K562 (cell line): ENCODE data around the gene PET100. TPM values are rescaled to one million over a fixed set of nuclear protein-coding genes. Genes with fewer than 3 reads are reported as not detected.
A peak's percentile ranks its signal among the peaks of the same experiment; 100 is the strongest.

Experiments used
- ARHGAP35 ChIP-seq: fragments of 450-650 bp; IDR thresholded peaks from 2 replicates; pipeline ENCODE4 v1.6.1; 2018; ENCODE audit not compliant: partially characterized antibody
- CHD4 ChIP-seq: fragments of 200-600 bp; sonication (generic); IDR thresholded peaks from 3 replicates; pipeline ENCODE4 v1.6.1; 2012; ENCODE audit warnings: low read depth, mild to moderate bottlenecking, mixed read lengths, low read length, inconsistent platforms; ENCODE audit not compliant: insufficient read depth, insufficient replicate concordance, poor library complexity, severe bottlenecking
- ELF2 ChIP-seq: fragments of 250-450 bp; sonication (Bioruptor Pico); IDR thresholded peaks from 2 replicates; pipeline ENCODE4 v1.5.0; 2021; ENCODE audit warnings: mild to moderate bottlenecking
- GABPA ChIP-seq: fragments of 200-800 bp; sonication (Bioruptor generic); conservative IDR thresholded peaks from 2 replicates; pipeline ENCODE4 v1.6.1; 2016; ENCODE audit warnings: low read depth, missing genetic modification characterization, missing compliant biosample characterization
- GATAD2A ChIP-seq: fragments of 450-650 bp; IDR thresholded peaks from 2 replicates; pipeline ENCODE4 v1.6.1; 2017
- GTF2E2 ChIP-seq: fragments of 200-800 bp; sonication (Bioruptor generic); IDR thresholded peaks from 2 replicates; pipeline ENCODE4 v1.6.1; 2016; ENCODE audit warnings: missing genetic modification characterization, missing compliant biosample characterization
- HMGN3 ChIP-seq: IDR thresholded peaks from 2 replicates; pipeline ENCODE4 v1.6.1; 2011; ENCODE audit warnings: borderline replicate concordance, low read depth, mild to moderate bottlenecking, mixed read lengths, low read length; ENCODE audit not compliant: insufficient read length; ENCODE audit errors: extremely low read depth
- HNRNPUL1 ChIP-seq: fragments of 200-400 bp; formaldehyde crosslinking; IDR thresholded peaks from 2 replicates; pipeline ENCODE4 v1.6.1; 2017; ENCODE audit warnings: low read length
- HOXB6 ChIP-seq: fragments of 250-450 bp; sonication (Bioruptor Pico); IDR thresholded peaks from 2 replicates; pipeline ENCODE4 v1.5.1; 2022; ENCODE audit warnings: mild to moderate bottlenecking, borderline replicate concordance
- KAT7 ChIP-seq: sonication (generic); formaldehyde crosslinking; IDR thresholded peaks from 2 replicates; pipeline ENCODE4 v1.8.0; 2022; ENCODE audit warnings: missing genetic modification reagents, mild to moderate bottlenecking, borderline replicate concordance
- MYNN ChIP-seq, 2 experiments: sonication (generic); formaldehyde crosslinking in 1 of 2; IDR thresholded peaks; 2 replicates each; pipeline versions ENCODE4 v1.5.0 to v1.6.1; 2016 to 2020; ENCODE audit warnings: antibody characterized with exemption in 1 of 2, missing genetic modification reagents in 1 of 2
- PATZ1 ChIP-seq: fragments of 250-450 bp; sonication (Bioruptor Pico); IDR thresholded peaks from 2 replicates; pipeline ENCODE4 v1.5.0; 2020; ENCODE audit warnings: mild to moderate bottlenecking, borderline replicate concordance
- PHB ChIP-seq: fragments of 250-450 bp; sonication (Bioruptor Pico); IDR thresholded peaks from 2 replicates; pipeline ENCODE4 v1.5.0; 2021
- POU5F1 ChIP-seq: fragments of 150-350 bp; IDR thresholded peaks from 2 replicates; pipeline ENCODE4 v1.6.1; 2014; ENCODE audit warnings: borderline replicate concordance, low read length, low read depth, mild to moderate bottlenecking; ENCODE audit not compliant: partially characterized antibody
- RBM25 ChIP-seq: fragments of 200-400 bp; formaldehyde crosslinking; IDR thresholded peaks from 2 replicates; pipeline ENCODE4 v1.6.1; 2018; ENCODE audit warnings: low read length, low read depth, moderate library complexity; ENCODE audit not compliant: severe bottlenecking
- RNF2 ChIP-seq: sonication (generic); IDR thresholded peaks from 2 replicates; pipeline ENCODE4 v1.6.1; 2016
- U2AF1 ChIP-seq: fragments of 200-400 bp; formaldehyde crosslinking; optimal IDR thresholded peaks from 2 replicates; pipeline ENCODE3; 2017; ENCODE audit warnings: mild to moderate bottlenecking, low read depth, low read length, moderate library complexity
- ZNF23 ChIP-seq: fragments of 250-450 bp; sonication (Bioruptor Pico); IDR thresholded peaks from 2 replicates; pipeline ENCODE4 v1.4.0; 2020; ENCODE audit warnings: mild to moderate bottlenecking
- ZNF436 ChIP-seq: fragments of 250-450, 450-650 bp; sonication (Bioruptor Pico); formaldehyde crosslinking; IDR thresholded peaks from 2 replicates; pipeline ENCODE4 v1.7.0; 2020; ENCODE audit warnings: mild to moderate bottlenecking
- ZNF717 ChIP-seq: fragments of 250-450 bp; sonication (Bioruptor Pico); IDR thresholded peaks from 2 replicates; pipeline ENCODE4 v1.5.0; 2021
- polyA plus RNA-seq, 8 experiments: library from polyadenylated mRNA; depleted of rRNA in 4 of 8; stranded (reverse) in 5 of 8; unstranded in 3 of 8; fragments of >200 nt; fragmentation: Nextera tagmentation in 2 of 8; fragmentation: Illumina TruSeq in 1 of 8; extraction: Ambion mirVana in 2 of 8; extraction: Trizol in 1 of 8; gene quantifications; 2 replicates each; pipeline versions ENCODE4 v1.2.1 to v1.2.3, GENCODE V29; 2011 to 2014; ENCODE audit warnings: inconsistent platforms in 1 of 8, missing spikeins in 1 of 8
- total RNA-seq, 7 experiments: library from RNA; depleted of rRNA in 6 of 7; stranded (reverse); fragments of >200 nt in 6 of 7; fragmentation: Illumina TruSeq in 2 of 7; extraction: Trizol in 2 of 7; gene quantifications; 2 replicates each; pipeline versions ENCODE4 v1.2.1 to v1.2.3, GENCODE V29; 2011 to 2021; ENCODE audit warnings: low replicate concordance in 1 of 7
- TF ChIP-seq, protein P1 (sequence below): fragments of 450-650 bp; IDR thresholded peaks from 2 replicates; pipeline ENCODE4 v1.6.1; 2014; ENCODE audit warnings: low read depth, mild to moderate bottlenecking, moderate library complexity, borderline replicate concordance
- TF ChIP-seq, protein P2 (sequence below): fragments of 450-650 bp; conservative IDR thresholded peaks from 2 replicates; pipeline ENCODE4 v1.6.1; 2016; ENCODE audit warnings: missing genetic modification characterization, low read depth, mild to moderate bottlenecking, missing compliant biosample characterization, moderate library complexity
- TF ChIP-seq, protein P3 (sequence below): fragments of 250-450 bp; sonication (Bioruptor Pico); IDR thresholded peaks from 2 replicates; pipeline ENCODE4 v1.9.0; 2021; ENCODE audit warnings: mild to moderate bottlenecking, inconsistent platforms

The PET100 gene
- total and polyA plus RNA-seq, 9 of the 15 experiments (the other 6 are each of a cell fraction or from before 2014, with no cell fraction given): 62.3 to 351 (median 98.3) TPM

DNA sequence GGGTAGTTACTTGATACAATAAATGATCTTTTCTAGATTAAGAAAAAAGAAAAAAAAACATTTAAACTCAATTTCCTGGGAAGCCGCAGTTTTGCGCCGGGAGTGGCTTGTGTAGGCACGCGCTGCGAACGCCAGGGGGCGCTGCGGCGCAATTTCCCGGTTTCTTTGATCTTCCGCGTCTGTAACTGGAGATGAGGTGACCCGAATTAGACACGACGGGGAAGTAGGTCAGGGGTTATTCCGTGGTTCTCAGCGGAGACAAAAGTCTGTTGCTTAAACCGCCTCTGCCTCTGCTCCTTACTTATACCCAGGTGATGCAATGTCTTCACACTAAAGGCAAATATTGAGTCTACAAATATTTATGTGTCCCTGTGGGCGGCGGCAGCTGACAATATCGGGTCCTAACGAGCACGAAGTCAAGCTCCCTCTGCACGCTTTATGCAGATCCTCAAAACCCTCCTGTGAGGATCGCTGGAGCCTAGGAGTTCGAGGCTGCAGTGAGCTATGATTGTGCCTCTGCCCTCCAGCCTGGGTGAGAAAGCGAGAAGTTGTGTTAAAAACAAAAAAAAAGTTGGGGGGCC is 22.6 kb downstream of the PET100 start (continued):
- TF ChIP-seq, protein P1, sequence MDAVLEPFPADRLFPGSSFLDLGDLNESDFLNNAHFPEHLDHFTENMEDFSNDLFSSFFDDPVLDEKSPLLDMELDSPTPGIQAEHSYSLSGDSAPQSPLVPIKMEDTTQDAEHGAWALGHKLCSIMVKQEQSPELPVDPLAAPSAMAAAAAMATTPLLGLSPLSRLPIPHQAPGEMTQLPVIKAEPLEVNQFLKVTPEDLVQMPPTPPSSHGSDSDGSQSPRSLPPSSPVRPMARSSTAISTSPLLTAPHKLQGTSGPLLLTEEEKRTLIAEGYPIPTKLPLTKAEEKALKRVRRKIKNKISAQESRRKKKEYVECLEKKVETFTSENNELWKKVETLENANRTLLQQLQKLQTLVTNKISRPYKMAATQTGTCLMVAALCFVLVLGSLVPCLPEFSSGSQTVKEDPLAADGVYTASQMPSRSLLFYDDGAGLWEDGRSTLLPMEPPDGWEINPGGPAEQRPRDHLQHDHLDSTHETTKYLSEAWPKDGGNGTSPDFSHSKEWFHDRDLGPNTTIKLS: no peak; the same call in 1 of the 2 replicates
- no peak for TF ChIP-seq MYNN (IDR thresholded peaks at IDR 0.05)
- TF ChIP-seq MYNN (CRISPR knock-in tag; IDR thresholded peaks at IDR 0.05): no peak
- TF ChIP-seq PHB (CRISPR knock-in tag): no peak
- TF ChIP-seq ZNF717 (CRISPR knock-in tag): no peak
- no peak for TF ChIP-seq ELF2 (CRISPR knock-in tag)
- TF ChIP-seq ZNF436 (CRISPR knock-in tag): no peak
- no peak for TF ChIP-seq ZNF23 (CRISPR knock-in tag)
- no peak for TF ChIP-seq POU5F1
- no peak for TF ChIP-seq HNRNPUL1
- no peak for TF ChIP-seq HMGN3
- TF ChIP-seq CHD4: no peak
- no peak for TF ChIP-seq HOXB6 (CRISPR knock-in tag)
- no peak for TF ChIP-seq GABPA (tag)
- TF ChIP-seq, protein P2, sequence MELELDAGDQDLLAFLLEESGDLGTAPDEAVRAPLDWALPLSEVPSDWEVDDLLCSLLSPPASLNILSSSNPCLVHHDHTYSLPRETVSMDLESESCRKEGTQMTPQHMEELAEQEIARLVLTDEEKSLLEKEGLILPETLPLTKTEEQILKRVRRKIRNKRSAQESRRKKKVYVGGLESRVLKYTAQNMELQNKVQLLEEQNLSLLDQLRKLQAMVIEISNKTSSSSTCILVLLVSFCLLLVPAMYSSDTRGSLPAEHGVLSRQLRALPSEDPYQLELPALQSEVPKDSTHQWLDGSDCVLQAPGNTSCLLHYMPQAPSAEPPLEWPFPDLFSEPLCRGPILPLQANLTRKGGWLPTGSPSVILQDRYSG: no peak
- TF ChIP-seq ARHGAP35: no peak
- no peak for TF ChIP-seq GATAD2A
- TF ChIP-seq U2AF1: no peak
- peak; percentile 48; the same call in 1 of the 2 replicates for TF ChIP-seq RNF2
- TF ChIP-seq RBM25: no peak
- no peak for TF ChIP-seq KAT7 (CRISPR knock-in tag)
- TF ChIP-seq PATZ1 (CRISPR knock-in tag): no peak
- no peak for TF ChIP-seq GTF2E2 (tag)
- TF ChIP-seq, protein P3, sequence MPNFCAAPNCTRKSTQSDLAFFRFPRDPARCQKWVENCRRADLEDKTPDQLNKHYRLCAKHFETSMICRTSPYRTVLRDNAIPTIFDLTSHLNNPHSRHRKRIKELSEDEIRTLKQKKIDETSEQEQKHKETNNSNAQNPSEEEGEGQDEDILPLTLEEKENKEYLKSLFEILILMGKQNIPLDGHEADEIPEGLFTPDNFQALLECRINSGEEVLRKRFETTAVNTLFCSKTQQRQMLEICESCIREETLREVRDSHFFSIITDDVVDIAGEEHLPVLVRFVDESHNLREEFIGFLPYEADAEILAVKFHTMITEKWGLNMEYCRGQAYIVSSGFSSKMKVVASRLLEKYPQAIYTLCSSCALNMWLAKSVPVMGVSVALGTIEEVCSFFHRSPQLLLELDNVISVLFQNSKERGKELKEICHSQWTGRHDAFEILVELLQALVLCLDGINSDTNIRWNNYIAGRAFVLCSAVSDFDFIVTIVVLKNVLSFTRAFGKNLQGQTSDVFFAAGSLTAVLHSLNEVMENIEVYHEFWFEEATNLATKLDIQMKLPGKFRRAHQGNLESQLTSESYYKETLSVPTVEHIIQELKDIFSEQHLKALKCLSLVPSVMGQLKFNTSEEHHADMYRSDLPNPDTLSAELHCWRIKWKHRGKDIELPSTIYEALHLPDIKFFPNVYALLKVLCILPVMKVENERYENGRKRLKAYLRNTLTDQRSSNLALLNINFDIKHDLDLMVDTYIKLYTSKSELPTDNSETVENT (CRISPR knock-in tag): no peak
